Heart right ventricle (tissue), 16 donors: ENCODE measurements around the gene RUVBL1. TPM values are rescaled to one million over a fixed set of nuclear protein-coding genes. Genes with fewer than 3 reads are reported as not detected.

Source experiments
- ATAC-seq, 8 donors: fragments of 200-7000 bp; cut with Tn5 transposase; one replicate each; pipeline ENCODE4 v1.9.1; 2020; ENCODE audit warnings: mild to moderate bottlenecking in 8 of 8, moderate library complexity in 8 of 8, moderate number of reproducible peaks in 1 of 8
- DNase-seq, 2 donors: peaks; one replicate each; pipeline ENCODE4 v3.0.0-alpha.2; 2020
- H3K27ac ChIP-seq, 10 donors: fragments of 200-600 bp; sonication (generic) in 2 of 10; one replicate each; pipeline versions ENCODE4 v1.5.0 to v1.8.0; 2020 to 2022; ENCODE audit warnings: mild to moderate bottlenecking in 3 of 10
- H3K27me3 ChIP-seq, 7 donors: fragments of 200-600 bp; one replicate each; pipeline ENCODE4 v1.8.0; 2021 to 2022; ENCODE audit warnings: mild to moderate bottlenecking in 2 of 7
- H3K36me3 ChIP-seq, 9 donors: fragments of 200-600 bp; sonication (generic) in 1 of 9; one replicate each; pipeline versions ENCODE4 v1.5.0 to v1.8.0; 2020 to 2022; ENCODE audit warnings: mild to moderate bottlenecking in 2 of 9
- H3K4me1 ChIP-seq, 9 donors: fragments of 200-600 bp; sonication (generic) in 1 of 9; one replicate each; pipeline versions ENCODE4 v1.5.0 to v1.8.0; 2020 to 2022; ENCODE audit warnings: mild to moderate bottlenecking in 4 of 9
- H3K4me3 ChIP-seq, 10 donors: fragments of 200-600 bp; sonication (generic) in 2 of 10; one replicate each; pipeline versions ENCODE4 v1.5.0 to v1.8.0; 2020 to 2022; ENCODE audit warnings: mild to moderate bottlenecking in 7 of 10, moderate library complexity in 2 of 10
- H3K9me3 ChIP-seq, 11 donors: fragments of 200-600 bp in 10 of 11; sonication (generic) in 2 of 11; one replicate each; pipeline versions ENCODE4 v1.5.0 to v1.8.0; 2013 to 2022; ENCODE audit warnings: mild to moderate bottlenecking in 2 of 11, control low read depth in 1 of 11, moderate library complexity in 1 of 11
- CTCF ChIP-seq, 9 donors: fragments of 200-600 bp; sonication (generic) in 2 of 9; IDR thresholded peaks; one replicate each; pipeline versions ENCODE4 v1.5.0 to v1.8.0; 2021 to 2022; ENCODE audit warnings: antibody characterized with exemption in 9 of 9, mild to moderate bottlenecking in 5 of 9, moderate library complexity in 1 of 9
- WGBS, 2 donors: extraction: QIAGEN DNeasy Blood & Tissue Kit; methylation state at CpG; one replicate each; pipeline ENCODE4 v1.1.7; 2013; ENCODE audit warnings: inconsistent platforms in 1 of 2; 5-methylcytosine and 5-hydroxymethylcytosine counted together
- intact Hi-C, 10 donors: fragments of 100-400 bp; cut with DNase I; formaldehyde crosslinking; loops; one replicate each; pipeline versions ENCODE4 v1.11.1 to v1.14.2; 2022
- polyA plus RNA-seq, 2 donors: library from polyadenylated mRNA; stranded (reverse); fragments of 200-250 nt; gene quantifications; one replicate each; pipeline ENCODE4 v1.2.3, GENCODE V29; 2013
- total RNA-seq, 10 donors: library from RNA; stranded (reverse); fragmentation: NEBNext Ultra II Directional in 3 of 10; extraction: Animal tissue kit (Norgen Biotek cat#: 25700) in 3 of 10; gene quantifications; one replicate each; pipeline versions ENCODE4 v1.2.1 to v1.2.4, GENCODE V29; 2021 to 2023
- donor health status: Arrhythmogenic right ventricular cardiomyopathy.
- donor health status: ischemic (EF 13 %, LVEDD 7.1; RV severe dilation, severe dysfunction).
- donor health status: healthy with polysubstance abuse.
- donor health status: DM: no; HTN: yes; CAD: no.
- donor health status: DM: no; HTN: no; CAD: no.
- donor health status: ischemic (EF 25% LVEDD 6.9; RV normal size, moderate dysfunction).
- donor health status: ischemic (EF 25% LVEDD 5.7; RV mildly dilated, moderate dysfunction).
- donor health status: healthy.
- donor health status: DM: yes; HTN: yes; CAD: no.
- donor health status: Ischemic cardiomyopathy.
- donor health status: ischemic (EF 35%, LVEDD 5.7; RV mildly dilated, moderate dysfunction).
- donor health status: nonischemic (EF 11% LVEDD 7.7; RV severe dilation, severe dysfunction).
- donor health status: DM: yes; HTN: yes; CAD: no.
- donor health status: PGD.
- donor health status: ischemic (EF 29% LVEDD 5.4; RV normal size, mild dysfunction).
- donor health status: nonischemic (EF 23%, LVEDD 6.1; RV moderate dilation, normal function).

The RUVBL1 gene
- total and polyA plus RNA-seq, 12 donors: 9.4 to 38.5 (median 25.6) TPM

- Histone ChIP-seq H3K4me1 (peaks cover 18 to 40% (median 35%) of the 10 kb centered on the region in 9 donors), H3K36me3 (peaks cover 0 to 22% (median 3%) of the 10 kb centered on the region in 9 donors), H3K27me3 (no peaks in the 10 kb centered on the region), H3K9me3 (no peaks in the 10 kb centered on the region), H3K27ac (no peak overlapping the region), H3K4me3 (no peak overlapping the region)
- no peak for DNase-seq
- 61 to 63% methylated on average over 3 of the region's 3 CpGs for WGBS, 2 donors
- no peak for ATAC-seq
- intact Hi-C loops: loop anchor here in 2 of 10 donors (10.0 kb wide), 1 partner anchor 396 kb away; no protein-coding TSS in a partner anchor
- TF ChIP-seq CTCF (IDR thresholded peaks at IDR 0.05): no peak
Observed at GRCh38 chr3:128050597-128050996, 73.0 kb downstream of the RUVBL1 start.

- DNase-seq (no peak), ATAC-seq (no peak)
- TF ChIP-seq CTCF (IDR thresholded peaks at IDR 0.05): no peak
- Histone ChIP-seq H3K4me1 (no peaks in the 10 kb centered on the region), H3K36me3 (no peaks in the 10 kb centered on the region), H3K4me3 (no peak overlapping the region), H3K27me3 (no peaks in the 10 kb centered on the region), H3K27ac (no peak overlapping the region), H3K9me3 (no peaks in the 10 kb centered on the region)
- 63 to 83% methylated on average over 1 of the region's 1 CpG for WGBS, 2 donors
- intact Hi-C loops: no loop called here
Observed at GRCh38 chr3:128041344-128041743, 82.3 kb downstream of the RUVBL1 start.

- Histone ChIP-seq H3K9me3 (no peaks in the 10 kb centered on the region), H3K4me1 (no peaks in the 10 kb centered on the region), H3K27ac (no peak overlapping the region), H3K27me3 (no peaks in the 10 kb centered on the region), H3K36me3 (no peaks in the 10 kb centered on the region), H3K4me3 (no peak overlapping the region)
- WGBS, 2 donors: 44 to 69% methylated on average over 1 of the region's 1 CpG
- DNase-seq: no peak
- intact Hi-C loops: no loop called here
- no peak for ATAC-seq
- no peak for TF ChIP-seq CTCF (IDR thresholded peaks at IDR 0.05)
Observed at GRCh38 chr3:128040660-128041059, 83.0 kb downstream of the RUVBL1 start.

- ATAC-seq (no peak), DNase-seq (no peak)
- TF ChIP-seq CTCF (IDR thresholded peaks at IDR 0.05): no peak
- Histone ChIP-seq H3K9me3 (no peaks in the 10 kb centered on the region), H3K36me3 (no peaks in the 10 kb centered on the region), H3K27me3 (no peaks in the 10 kb centered on the region), H3K4me3 (no peak overlapping the region), H3K4me1 (no peaks in the 10 kb centered on the region), H3K27ac (no peak overlapping the region)
- 85 to 89% methylated on average over 3 of the region's 3 CpGs for WGBS, 2 donors
- intact Hi-C loops: no loop called here
Observed at GRCh38 chr3:128040041-128040440, 83.6 kb downstream of the RUVBL1 start.
